Fibroblast of mammary gland (primary cell): ENCODE data around the gene WDR72.

ENCODE experiments used
- DNase-seq: peaks from one replicate; pipeline ENCODE4 v3.0.0-alpha.2; 2010; ENCODE audit warnings: low read depth
- H3K4me3 ChIP-seq: 2 replicates; pipeline ENCODE4 v1.5.1; 2011; ENCODE audit warnings: low read depth, mild to moderate bottlenecking, low read length, moderate library complexity; ENCODE audit not compliant: control insufficient read depth
- CTCF ChIP-seq: conservative IDR thresholded peaks from 2 replicates; pipeline ENCODE4 v1.5.1; 2011; ENCODE audit warnings: low read depth, low read length, inconsistent platforms; ENCODE audit not compliant: control insufficient read depth, insufficient read depth

WDR72 gene

GRCh38 chr15:53513431-53513830 is 246.0 kb downstream of the WDR72 start:
- no peak for DNase-seq
- no peak overlapping the region for H3K4me3 ChIP-seq
- TF ChIP-seq CTCF, result no peak

- no peak overlapping the region for H3K4me3 ChIP-seq
- DNase-seq, result no peak
- TF ChIP-seq CTCF, result no peak
Measured at GRCh38 chr15:53512029-53512428, 247.4 kb downstream of the WDR72 start.

GRCh38 chr15:53511175-53511574 is 248.3 kb downstream of the WDR72 start:
- no peak overlapping the region for H3K4me3 ChIP-seq
- TF ChIP-seq CTCF, result no peak
- no peak for DNase-seq

GRCh38 chr15:53506370-53506769 is 253.1 kb downstream of the WDR72 start:
- H3K4me3 ChIP-seq, result no peak overlapping the region
- no peak for TF ChIP-seq CTCF
- no peak for DNase-seq

GRCh38 chr15:53498996-53499395 is 260.5 kb downstream of the WDR72 start:
- TF ChIP-seq CTCF, result no peak
- H3K4me3 ChIP-seq, result no peak overlapping the region

GRCh38 chr15:53490341-53490740 is 269.1 kb downstream of the WDR72 start:
- TF ChIP-seq CTCF, result no peak
- H3K4me3 ChIP-seq, result no peak overlapping the region
- no peak for DNase-seq

More at GRCh38 chr15:53498996-53499395, 260.5 kb downstream of the WDR72 start:
- DNase-seq, result no peak

GRCh38 chr15:53482055-53482454 is 277.4 kb downstream of the WDR72 start:
- H3K4me3 ChIP-seq, result no peak overlapping the region
- TF ChIP-seq CTCF, result no peak
- DNase-seq, result no peak
